DND-41 (cell line): ENCODE measurements around the gene CD93.

Experiments used
- CTCF ChIP-seq: IDR thresholded peaks from 2 replicates; pipeline ENCODE4 v1.5.1; 2012; ENCODE audit warnings: borderline replicate concordance, low read length, moderate library complexity, mild to moderate bottlenecking; ENCODE audit not compliant: poor library complexity, severe bottlenecking; ENCODE audit errors: extremely low read depth
- EZH2 ChIP-seq: IDR thresholded peaks from 3 replicates; pipeline ENCODE4 v1.6.1; 2012; ENCODE audit warnings: borderline replicate concordance, low read depth, mild to moderate bottlenecking, moderate library complexity, low read length, inconsistent platforms; ENCODE audit not compliant: severe bottlenecking

- TF ChIP-seq CTCF (no peak), EZH2 (no peak)
Observed at GRCh38 chr20:23117738-23118137, 31.6 kb upstream of the CD93 start.
